Measurements from ENCODE around the gene TRIM22. TPM values are rescaled to one million over a fixed set of nuclear protein-coding genes. Genes with fewer than 3 reads are reported as not detected.
A peak's percentile ranks its signal among the peaks of the same experiment; 100 is the strongest.

The TRIM22 gene
- polyA plus RNA-seq, 3 donors = 122 to 277 (median 132) TPM

DNA sequence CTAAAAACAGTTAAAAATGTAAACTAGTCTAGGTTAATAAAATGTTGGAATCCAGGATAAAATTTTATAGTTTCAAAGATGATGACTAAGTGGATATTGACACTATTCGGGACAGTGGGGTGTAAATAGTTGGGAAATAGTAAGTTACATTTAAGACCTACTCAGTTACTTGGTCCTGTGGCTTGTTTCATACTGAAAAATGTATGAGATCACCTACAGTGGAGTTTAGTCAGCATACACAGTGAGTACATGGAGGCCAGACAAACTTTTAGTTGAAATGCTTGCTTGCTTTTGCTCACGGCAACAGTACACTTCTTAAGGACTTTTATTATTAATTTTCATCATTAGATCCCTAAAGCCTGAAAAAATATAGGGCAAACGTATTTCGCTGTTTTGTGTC is 16.1 kb downstream of the TRIM22 start:
- Histone ChIP-seq H3K79me2 (ENCODE audit: insufficient read depth, low read length) (peaks cover 31% of the 10 kb centered on the region), H3K4me2 (replicated peaks; ENCODE audit: extremely low read depth, low read length, poor library complexity, severe bottlenecking) (no peak overlapping the region), H3K36me3 (replicated peaks in 1 of 2; ENCODE audit: control insufficient read depth in 1 of 2, insufficient read depth in 2 of 2, low read length in 2 of 2) (peaks cover 73 to 82% of the 10 kb centered on the region in 2 donors), H3K27me3 (ENCODE audit: control insufficient read depth in 2 of 2, insufficient read depth in 2 of 2, low read length in 2 of 2) (no peaks in the 10 kb centered on the region), H4K20me1 (ENCODE audit: insufficient read depth, low read length) (peaks cover 56% of the 10 kb centered on the region), H3K27ac (ENCODE audit: low read depth in 1 of 2, low read length in 2 of 2) (no peak overlapping the region), H3K9ac (ENCODE audit: insufficient read depth, low read length, poor library complexity, severe bottlenecking) (no peak overlapping the region), H3K4me3 (replicated peaks in 1 of 3; ENCODE audit: low read depth in 2 of 3, low read length in 3 of 3) (no peak overlapping the region), H3K9me3 (replicated peaks in 1 of 2; ENCODE audit: control insufficient read depth in 1 of 2, insufficient read depth in 1 of 2, low read length in 2 of 2) (no peaks in the 10 kb centered on the region), H2AFZ (ENCODE audit: insufficient read depth, low read depth, low read length, poor library complexity, severe bottlenecking) (no peak overlapping the region), H3K4me1 (ENCODE audit: control insufficient read depth in 1 of 2, insufficient read depth in 2 of 2, low read length in 2 of 2) (peaks cover 2 to 10% of the 10 kb centered on the region in 2 donors)
- DNase-seq = no peak
- peak overlapping the region in 1 of 7 donors; percentile 47 for H3K27ac Mint-ChIP-seq
- peaks cover 75 to 78% of the 10 kb centered on the region in 2 donors for H3K36me3 Mint-ChIP-seq
- 100% methylated on average over 1 of the region's 4 CpGs for WGBS (ENCODE audit: insufficient coverage)
- TF ChIP-seq, protein P1, sequence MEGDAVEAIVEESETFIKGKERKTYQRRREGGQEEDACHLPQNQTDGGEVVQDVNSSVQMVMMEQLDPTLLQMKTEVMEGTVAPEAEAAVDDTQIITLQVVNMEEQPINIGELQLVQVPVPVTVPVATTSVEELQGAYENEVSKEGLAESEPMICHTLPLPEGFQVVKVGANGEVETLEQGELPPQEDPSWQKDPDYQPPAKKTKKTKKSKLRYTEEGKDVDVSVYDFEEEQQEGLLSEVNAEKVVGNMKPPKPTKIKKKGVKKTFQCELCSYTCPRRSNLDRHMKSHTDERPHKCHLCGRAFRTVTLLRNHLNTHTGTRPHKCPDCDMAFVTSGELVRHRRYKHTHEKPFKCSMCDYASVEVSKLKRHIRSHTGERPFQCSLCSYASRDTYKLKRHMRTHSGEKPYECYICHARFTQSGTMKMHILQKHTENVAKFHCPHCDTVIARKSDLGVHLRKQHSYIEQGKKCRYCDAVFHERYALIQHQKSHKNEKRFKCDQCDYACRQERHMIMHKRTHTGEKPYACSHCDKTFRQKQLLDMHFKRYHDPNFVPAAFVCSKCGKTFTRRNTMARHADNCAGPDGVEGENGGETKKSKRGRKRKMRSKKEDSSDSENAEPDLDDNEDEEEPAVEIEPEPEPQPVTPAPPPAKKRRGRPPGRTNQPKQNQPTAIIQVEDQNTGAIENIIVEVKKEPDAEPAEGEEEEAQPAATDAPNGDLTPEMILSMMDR (IDR thresholded peaks at IDR 0.05) = no peak
- intact Hi-C loops (cut with micrococcal nuclease) = no loop called here
- H3K4me3 Mint-ChIP-seq = no peak overlapping the region
- no peaks in the 10 kb centered on the region for H3K9me3 Mint-ChIP-seq
- peaks cover 0 to 2% (median 0%) of the 10 kb centered on the region in 3 donors for H3K27me3 Mint-ChIP-seq (ENCODE audit: low read depth in 3 of 3)
- H3K4me1 Mint-ChIP-seq = peaks cover 16% of the 10 kb centered on the region

DNA sequence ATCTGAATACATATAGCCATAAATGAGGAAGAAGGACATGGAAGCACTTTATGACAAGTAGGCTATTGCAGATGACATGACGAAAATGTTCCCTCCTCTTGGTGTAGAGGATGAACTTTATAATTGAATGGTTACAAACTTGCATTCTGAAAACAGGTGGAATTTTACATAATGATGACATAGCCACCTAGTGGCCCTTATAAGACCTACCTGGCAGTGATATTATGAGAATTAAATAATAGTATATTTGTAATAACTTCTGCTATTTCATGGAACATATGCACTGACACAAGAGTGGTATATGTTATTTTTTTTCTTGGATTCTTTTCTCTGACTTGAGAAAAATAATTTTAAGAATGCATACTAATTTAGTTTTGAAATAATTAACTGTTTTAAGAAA is 22.9 kb downstream of the TRIM22 start:
- no peak overlapping the region for H3K4me3 Mint-ChIP-seq
- peak overlapping the region in 1 of 7 donors; percentile 54 for H3K27ac Mint-ChIP-seq
- Histone ChIP-seq H3K9ac (ENCODE audit: insufficient read depth, low read length, poor library complexity, severe bottlenecking) (no peak overlapping the region), H3K27ac (ENCODE audit: low read depth in 1 of 2, low read length in 2 of 2) (no peak overlapping the region), H2AFZ (ENCODE audit: insufficient read depth, low read depth, low read length, poor library complexity, severe bottlenecking) (no peak overlapping the region), H3K27me3 (ENCODE audit: control insufficient read depth in 2 of 2, insufficient read depth in 2 of 2, low read length in 2 of 2) (no peaks in the 10 kb centered on the region), H3K9me3 (replicated peaks in 1 of 2; ENCODE audit: control insufficient read depth in 1 of 2, insufficient read depth in 1 of 2, low read length in 2 of 2) (no peaks in the 10 kb centered on the region), H3K4me3 (replicated peaks in 1 of 3; ENCODE audit: low read depth in 2 of 3, low read length in 3 of 3) (no peak overlapping the region), H3K4me1 (ENCODE audit: control insufficient read depth in 1 of 2, insufficient read depth in 2 of 2, low read length in 2 of 2) (no peaks in the 10 kb centered on the region), H4K20me1 (ENCODE audit: insufficient read depth, low read length) (peaks cover 20% of the 10 kb centered on the region), H3K36me3 (replicated peaks in 1 of 2; ENCODE audit: control insufficient read depth in 1 of 2, insufficient read depth in 2 of 2, low read length in 2 of 2) (peaks cover 32 to 40% of the 10 kb centered on the region in 2 donors), H3K79me2 (ENCODE audit: insufficient read depth, low read length) (no peaks in the 10 kb centered on the region), H3K4me2 (replicated peaks; ENCODE audit: extremely low read depth, low read length, poor library complexity, severe bottlenecking) (no peak overlapping the region)
- H3K4me1 Mint-ChIP-seq = peaks cover 2% of the 10 kb centered on the region
- H3K36me3 Mint-ChIP-seq = peaks cover 38 to 41% of the 10 kb centered on the region in 2 donors
- peaks cover 2 to 11% (median 6%) of the 10 kb centered on the region in 7 donors for H3K9me3 Mint-ChIP-seq
- no peaks in the 10 kb centered on the region for H3K27me3 Mint-ChIP-seq (ENCODE audit: low read depth in 3 of 3)
- no CpG with 5 or more reads among the region's 1 CpG for WGBS (ENCODE audit: insufficient coverage)
- intact Hi-C loops (cut with micrococcal nuclease) = no loop called here
- TF ChIP-seq, protein P1 (IDR thresholded peaks at IDR 0.05) = peak; percentile 13
- DNase-seq = no peak
